Non-pigmented ciliary epithelial cell (primary cell): ENCODE data around the gene DNAJB6.

Experiments
- DNase-seq: peaks from one replicate; pipeline ENCODE4 v3.0.0-alpha.2; 2010; ENCODE audit warnings: low read depth

The DNAJB6 gene

GRCh38 chr7:157336383-157337315 lies at the start of gene DNAJB6:
TSS of gene DNAJB6 (plus strand) at chr7:157337004. CDS start at chr7:157358573, 21,569 bp downstream.
- DNase-seq: peak; percentile 44

GRCh38 chr7:157291404-157292080 lies 45.3 kb upstream of the DNAJB6 start:
- DNase-seq: no peak

GRCh38 chr7:157292258-157292657 lies 44.5 kb upstream of the DNAJB6 start:
- no peak for DNase-seq

GRCh38 chr7:157292770-157293412 lies 43.9 kb upstream of the DNAJB6 start:
- no peak for DNase-seq

- DNase-seq: no peak
Observed at GRCh38 chr7:157293413-157293788, 43.4 kb upstream of the DNAJB6 start.

- DNase-seq: no peak
Observed at GRCh38 chr7:157294773-157295172, 42.0 kb upstream of the DNAJB6 start.

- DNase-seq: no peak
Observed at GRCh38 chr7:157295338-157295737, 41.5 kb upstream of the DNAJB6 start.

- DNase-seq: no peak
Observed at GRCh38 chr7:157297185-157297584, 39.6 kb upstream of the DNAJB6 start.

- DNase-seq: no peak
Observed at GRCh38 chr7:157299317-157299612, 37.5 kb upstream of the DNAJB6 start.

GRCh38 chr7:157299613-157300368 lies 37.0 kb upstream of the DNAJB6 start:
- no peak for DNase-seq

GRCh38 chr7:157300369-157300825 lies 36.4 kb upstream of the DNAJB6 start:
- no peak for DNase-seq

GRCh38 chr7:157301610-157302120 lies 35.1 kb upstream of the DNAJB6 start:
- no peak for DNase-seq

- DNase-seq: no peak
Observed at GRCh38 chr7:157306846-157307838, 29.7 kb upstream of the DNAJB6 start.

GRCh38 chr7:157309988-157310668 lies 26.7 kb upstream of the DNAJB6 start:
- peak; percentile 91 for DNase-seq

- no peak for DNase-seq
Observed at GRCh38 chr7:157310676-157311185, 26.1 kb upstream of the DNAJB6 start.

- DNase-seq: no peak
Observed at GRCh38 chr7:157312941-157313340, 23.9 kb upstream of the DNAJB6 start.

GRCh38 chr7:157313645-157314044 lies 23.2 kb upstream of the DNAJB6 start:
- DNase-seq: no peak

GRCh38 chr7:157318015-157318706 lies 18.6 kb upstream of the DNAJB6 start:
- no peak for DNase-seq

- DNase-seq: no peak
Observed at GRCh38 chr7:157320608-157320980, 16.2 kb upstream of the DNAJB6 start.
